HG02678 (cell line): Measurements from ENCODE around the gene APPL2.

Source experiments
- ATAC-seq: cut with Tn5 transposase; IDR thresholded peaks from one replicate; pipeline ENCODE4 v1.9.1; 2021; ENCODE audit warnings: mild to moderate bottlenecking, moderate library complexity; ENCODE audit not compliant: unreplicated experiment

Gene APPL2

GRCh38 chr12:105141320-105141922, 94.6 kb downstream of the APPL2 start:
- no peak for ATAC-seq

- no peak for ATAC-seq
Observed at GRCh38 chr12:105138248-105138647, 97.7 kb downstream of the APPL2 start.
